K562 (cell line): Measurements from ENCODE around the gene KCND2. TPM values are rescaled to one million over a fixed set of nuclear protein-coding genes. Genes with fewer than 3 reads are reported as not detected.

ENCODE experiments used
- FOXO4 ChIP-seq: fragments of 450-650 bp; formaldehyde crosslinking; IDR thresholded peaks from 2 replicates; pipeline ENCODE4 v1.4.0; 2020; ENCODE audit warnings: mild to moderate bottlenecking, moderate library complexity
- LARP7 ChIP-seq: fragments of 450-650 bp; IDR thresholded peaks from 2 replicates; pipeline ENCODE4 v1.6.1; 2016
- RERE ChIP-seq: sonication (generic); formaldehyde crosslinking; IDR thresholded peaks from 2 replicates; pipeline ENCODE4 v1.8.0; 2023; ENCODE audit warnings: missing genetic modification reagents, mild to moderate bottlenecking, borderline replicate concordance
- polyA plus RNA-seq, 8 experiments: library from polyadenylated mRNA; depleted of rRNA in 4 of 8; stranded (reverse) in 5 of 8; unstranded in 3 of 8; fragments of >200 nt; fragmentation: Nextera tagmentation in 2 of 8; fragmentation: Illumina TruSeq in 1 of 8; extraction: Ambion mirVana in 2 of 8; extraction: Trizol in 1 of 8; gene quantifications; 2 replicates each; pipeline versions ENCODE4 v1.2.1 to v1.2.3, GENCODE V29; 2011 to 2014; ENCODE audit warnings: inconsistent platforms in 1 of 8, missing spikeins in 1 of 8
- total RNA-seq, 7 experiments: library from RNA; depleted of rRNA in 6 of 7; stranded (reverse); fragments of >200 nt in 6 of 7; fragmentation: Illumina TruSeq in 2 of 7; extraction: Trizol in 2 of 7; gene quantifications; 2 replicates each; pipeline versions ENCODE4 v1.2.1 to v1.2.3, GENCODE V29; 2011 to 2021; ENCODE audit warnings: low replicate concordance in 1 of 7

The KCND2 gene
- total and polyA plus RNA-seq, 9 of the 15 experiments (the other 6 are each of a cell fraction or from before 2014, with no cell fraction given): 0.03 to 0.12 TPM; not detected in 7

- TF ChIP-seq RERE (CRISPR knock-in tag): no peak
- no peak for TF ChIP-seq FOXO4 (CRISPR knock-in tag)
- TF ChIP-seq LARP7: no peak
- TF ChIP-seq, all 486 proteins: peak for 5
Observed at GRCh38 chr7:120311028-120311788, 38.2 kb downstream of the KCND2 start (continued).
